DMS 273 treated with DMSO at 0.1 percent for 48 hours (cell line): Measurements from ENCODE around the gene NRG2.

Experiments
- DNase-seq: peaks from one replicate; lab custom pipeline; 2025; lab: John Stamatoyannopoulos, UW

The NRG2 gene

DNA sequence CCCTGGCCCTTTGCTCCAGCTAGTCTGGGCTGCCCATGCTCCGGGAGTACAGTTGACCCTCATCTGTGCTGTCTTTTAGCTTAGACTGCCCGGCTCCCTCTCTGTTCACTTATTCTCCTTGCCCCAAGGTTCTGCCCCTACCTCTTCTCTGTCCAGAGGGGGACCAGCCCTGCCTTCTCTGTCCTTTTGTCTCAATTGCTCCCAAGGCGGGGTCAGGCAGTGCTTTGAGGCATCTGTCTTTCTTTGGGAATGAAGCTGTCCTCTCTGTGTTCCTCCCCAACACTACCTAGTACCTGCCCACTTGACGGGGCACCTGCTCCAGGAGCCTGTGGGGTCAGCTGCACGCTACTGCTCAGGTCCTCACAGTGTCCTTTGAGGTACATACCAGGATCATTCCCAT, 188.1 kb downstream of the NRG2 start:
- DNase-seq, result no peak

DNA sequence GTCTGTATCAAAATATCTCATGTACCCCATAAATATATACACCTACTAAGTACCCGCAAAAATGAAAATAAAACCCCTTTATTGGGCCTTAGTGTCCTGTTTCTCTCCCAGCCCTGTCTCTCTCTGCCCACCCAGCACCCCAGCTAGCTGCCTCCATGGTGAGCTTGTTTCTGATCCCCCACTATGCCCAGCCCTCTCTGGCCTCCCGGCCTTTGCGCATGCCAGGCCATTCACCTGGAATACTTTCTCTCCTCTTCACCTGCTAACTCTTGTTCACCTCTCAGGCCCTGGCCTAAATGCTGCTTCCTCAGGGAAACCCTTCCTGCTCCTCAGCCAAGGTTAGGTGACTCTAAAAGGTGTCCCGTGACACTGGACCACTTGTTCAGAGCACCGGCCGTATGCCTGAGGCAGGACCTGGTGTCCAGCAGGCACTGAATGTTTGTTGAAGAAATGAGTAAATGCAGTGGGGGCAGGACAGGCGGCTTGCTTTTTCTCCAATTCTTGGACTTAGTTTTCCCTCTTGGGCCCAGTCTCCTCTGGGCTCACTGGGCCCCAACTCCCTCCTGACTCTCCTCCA, 189.0 kb downstream of the NRG2 start:
- no peak for DNase-seq

- no peak for DNase-seq
Measured at GRCh38 chr5:139852696-139853095, 190.4 kb downstream of the NRG2 start.

GRCh38 chr5:139851558-139851957, 191.5 kb downstream of the NRG2 start:
- no peak for DNase-seq

DNA sequence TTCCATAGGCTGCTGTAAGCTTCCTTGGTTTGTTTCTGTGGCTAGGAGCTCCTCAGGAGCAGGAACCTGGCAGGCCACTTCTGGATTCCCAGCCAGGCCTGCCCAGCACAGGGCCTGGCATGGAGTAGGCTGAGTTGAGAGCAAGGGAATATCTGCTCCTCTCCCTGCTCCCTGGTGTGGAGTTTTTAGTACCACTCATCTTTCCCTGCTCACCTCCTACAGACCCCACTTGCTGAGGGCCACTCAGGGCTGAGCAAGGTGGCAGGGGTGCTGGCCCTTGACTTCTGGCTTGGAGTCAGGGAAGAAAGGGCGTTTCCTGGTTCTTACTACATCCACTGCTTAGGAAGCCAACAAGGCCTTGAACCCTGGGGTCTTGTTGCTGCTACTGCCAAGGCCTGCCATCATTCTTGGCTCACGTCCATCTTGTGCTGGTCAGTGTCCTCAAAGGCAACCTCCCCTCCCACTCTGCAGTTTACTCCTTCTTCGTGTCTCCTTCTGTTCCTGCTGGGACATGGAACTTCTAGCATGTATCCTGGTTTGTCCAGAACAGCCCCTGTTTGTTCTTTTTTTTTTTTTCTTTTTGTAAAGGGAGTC, 192.6 kb downstream of the NRG2 start:
- DNase-seq, result no peak

- no peak for DNase-seq
Measured at GRCh38 chr5:139849942-139850341, 193.2 kb downstream of the NRG2 start.

GRCh38 chr5:139849501-139849900, 193.6 kb downstream of the NRG2 start:
- no peak for DNase-seq

GRCh38 chr5:139848508-139849100, 194.5 kb downstream of the NRG2 start:
- no peak for DNase-seq

DNA sequence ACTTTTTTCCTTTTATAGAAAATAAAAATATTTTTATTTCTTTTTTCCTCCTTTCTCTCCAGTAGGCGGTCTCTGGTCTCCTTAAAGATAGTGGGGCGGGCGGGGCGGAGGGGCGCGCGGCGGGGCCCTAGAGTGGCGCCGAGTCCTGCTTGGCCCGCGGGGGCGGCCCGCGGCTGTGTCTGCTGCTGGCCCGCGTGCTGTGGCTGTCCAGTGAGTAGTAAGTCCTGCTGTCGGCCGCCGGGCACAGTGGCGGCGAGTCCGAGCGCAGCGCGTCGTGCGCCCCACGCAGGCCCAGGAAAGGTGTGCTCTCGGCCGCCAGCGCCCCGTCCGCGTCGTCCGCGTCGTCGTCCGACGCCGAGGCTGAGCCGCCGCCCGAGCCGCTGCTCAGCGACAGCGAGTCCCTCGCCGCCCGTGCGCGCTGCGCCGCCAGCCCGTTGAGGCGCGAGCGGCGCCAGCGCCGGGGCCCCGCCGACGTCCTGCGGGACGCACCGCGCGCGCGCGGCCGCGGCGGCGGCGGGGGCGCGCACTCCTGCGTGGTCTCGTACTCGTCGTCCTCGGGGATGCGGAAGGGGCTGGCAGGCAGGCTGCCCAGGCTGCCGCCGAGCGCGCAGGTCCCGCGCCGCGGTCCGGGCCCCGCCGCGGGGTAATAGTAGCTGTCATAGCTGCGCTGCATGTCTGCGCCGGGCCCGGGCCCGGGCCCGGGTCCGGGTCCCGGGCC, 195.2 kb downstream of the NRG2 start:
- DNase-seq, result no peak

DNA sequence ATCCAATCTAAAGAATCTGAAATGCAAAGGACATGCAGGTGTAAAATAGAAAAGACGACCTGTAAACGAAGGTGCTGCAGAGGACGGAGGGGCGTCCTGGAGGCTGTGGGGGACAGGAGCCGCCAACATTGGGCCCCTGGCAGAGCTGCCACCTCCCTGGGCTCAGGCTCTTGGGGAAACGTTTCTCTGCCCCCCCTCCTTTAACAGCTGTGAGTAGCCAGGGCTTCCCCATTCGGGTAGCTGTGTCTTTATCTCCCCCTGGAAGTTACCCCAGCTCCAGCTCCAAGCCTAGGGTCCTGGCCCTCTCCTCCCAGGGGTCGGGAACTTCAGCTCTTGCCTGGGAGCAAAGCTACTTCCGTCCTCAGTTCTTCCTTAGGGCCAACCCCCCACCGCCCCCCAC, 196.0 kb downstream of the NRG2 start:
- DNase-seq, result no peak

DNA sequence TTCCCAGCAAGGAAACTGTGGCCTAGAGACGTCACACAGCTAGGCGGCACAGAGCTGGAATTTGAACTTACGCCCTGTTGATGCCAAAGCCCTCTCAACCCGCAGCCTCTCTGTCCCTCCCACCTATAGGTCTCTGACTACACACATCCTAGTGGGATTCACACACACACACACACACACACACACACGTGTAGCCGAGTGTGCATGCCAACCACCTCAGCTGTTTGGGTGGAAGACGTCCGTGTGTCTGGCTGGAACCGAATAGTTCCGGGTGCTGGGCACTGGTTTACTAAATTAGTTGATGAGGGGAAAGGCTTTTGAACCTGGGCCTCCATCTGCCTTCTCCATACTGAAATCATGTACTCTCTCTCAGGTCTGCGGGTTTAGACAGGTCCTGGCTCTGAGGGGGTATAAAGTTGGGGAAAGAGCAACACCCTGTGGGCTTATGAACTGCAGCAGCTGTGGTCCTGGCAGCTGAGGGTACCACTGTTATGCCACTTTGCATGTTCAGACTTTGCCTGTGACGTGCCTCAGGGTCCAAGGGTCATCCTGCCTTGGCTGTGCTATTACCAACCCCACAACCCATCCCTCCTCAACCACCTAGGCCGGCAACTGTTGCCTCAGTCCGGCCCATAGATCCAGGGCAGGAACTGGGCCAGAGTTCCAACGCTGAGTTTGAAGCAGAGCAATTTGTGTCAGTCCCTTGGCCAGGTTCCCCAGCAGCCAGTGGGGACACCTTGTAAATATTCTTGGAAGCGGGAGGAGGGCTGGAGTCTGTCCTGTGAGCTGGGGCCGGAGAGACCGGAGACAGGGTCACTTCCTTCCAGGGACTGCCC, 197.0 kb downstream of the NRG2 start:
- DNase-seq, result peak; percentile 31

- DNase-seq, result peak; percentile 47
Measured at GRCh38 chr5:139844472-139845145, 198.5 kb downstream of the NRG2 start.

- DNase-seq, result no peak
Measured at GRCh38 chr5:139843991-139844390, 199.1 kb downstream of the NRG2 start.

DNA sequence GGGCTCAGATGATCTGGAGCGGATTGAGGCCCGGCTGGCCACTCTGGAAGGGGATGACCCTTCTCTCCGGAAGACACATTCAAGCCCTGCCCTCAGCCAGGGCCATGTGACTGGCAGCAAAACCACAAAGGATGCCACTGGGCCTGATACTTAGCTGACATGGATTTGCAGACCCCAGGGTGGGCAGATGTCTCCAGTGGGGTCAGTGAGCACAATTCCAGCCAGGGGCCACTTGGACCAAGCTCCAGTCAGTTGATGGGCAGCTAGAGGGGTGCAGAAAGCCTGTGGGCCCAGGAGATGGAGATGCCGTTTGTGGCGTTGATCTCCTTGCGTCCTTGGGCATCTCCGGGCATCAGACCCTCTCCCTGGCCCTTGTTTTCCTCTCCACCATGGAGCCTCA, 200.8 kb downstream of the NRG2 start:
- DNase-seq, result no peak

GRCh38 chr5:139841549-139841948, 201.6 kb downstream of the NRG2 start:
- DNase-seq, result no peak

DNA sequence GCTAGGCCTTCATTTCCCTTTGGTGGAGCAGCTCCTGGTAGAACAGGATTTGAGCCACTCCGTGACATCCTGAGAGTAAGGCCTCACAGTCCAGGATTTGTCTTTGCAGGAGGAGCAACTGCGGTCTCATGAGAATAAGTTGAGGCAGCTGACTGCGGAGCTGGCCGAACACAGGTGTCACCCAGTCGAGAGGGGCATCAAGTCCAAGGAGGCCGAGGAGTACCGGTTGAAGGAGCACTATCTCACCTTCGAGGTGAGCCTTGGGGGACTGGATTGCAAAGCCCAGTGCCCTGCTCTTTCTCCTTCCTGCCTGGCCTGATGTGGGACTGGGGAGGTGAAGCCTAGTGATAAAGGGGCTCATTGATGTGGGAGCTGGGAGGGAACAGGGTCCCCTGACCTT, 203.2 kb downstream of the NRG2 start:
- DNase-seq, result no peak

DNA sequence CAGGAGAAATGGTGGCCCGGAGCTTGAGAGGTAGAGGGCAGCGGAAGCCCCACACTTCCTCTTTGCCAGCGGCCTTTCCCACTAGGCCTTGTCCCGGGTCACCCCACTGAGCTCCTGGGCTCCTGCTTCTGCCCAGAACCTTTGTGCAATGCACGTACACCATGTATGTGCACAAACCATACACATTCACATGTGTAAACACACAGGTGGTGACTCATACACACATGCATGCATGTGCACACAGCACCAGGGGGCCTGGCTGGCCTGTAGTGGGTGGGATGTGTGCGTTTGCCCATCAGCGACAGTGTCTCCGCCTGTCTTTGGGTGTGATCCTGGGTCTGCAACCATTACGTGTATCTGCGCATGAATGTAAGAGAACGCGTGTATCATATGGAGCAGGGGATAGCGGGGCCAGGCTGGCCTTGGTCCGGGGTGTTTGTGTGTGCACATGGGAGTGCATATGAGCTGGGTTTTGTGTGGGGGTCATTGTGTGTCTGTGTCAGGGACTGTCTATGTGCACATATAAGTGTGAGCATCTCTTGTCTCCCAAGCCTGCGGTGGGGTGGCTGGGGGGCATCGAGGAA, 203.8 kb downstream of the NRG2 start:
- DNase-seq, result no peak

GRCh38 chr5:139838381-139839197, 204.5 kb downstream of the NRG2 start:
- DNase-seq, result no peak

- DNase-seq, result no peak
Measured at GRCh38 chr5:139837711-139838380, 205.3 kb downstream of the NRG2 start.
